Naive thymus-derived CD8-positive, alpha-beta T cell (primary cell): ENCODE results near the gene SYT9. TPM values are rescaled to one million over a fixed set of nuclear protein-coding genes. Genes with fewer than 3 reads are reported as not detected.
A peak's percentile ranks its signal among the peaks of the same experiment; 100 is the strongest.
"Not testable (repeated sequence)": the region's sequence is repeated elsewhere in the genome, so short reads cannot be mapped to it uniquely, and the experiment has no call there.

Experiments used
- ATAC-seq, 2 donors: fragments of 150-1000 bp; cut with Tn5 transposase in 1 of 2; sonication (Bioruptor Pico), chemical (Tn5 transposase) in 1 of 2; 1 replicate in 1 of 2; 2 replicates in 1 of 2; pipeline ENCODE4 v1.10.0; 2021; ENCODE audit warnings: mild to moderate bottlenecking in 2 of 2, moderate library complexity in 2 of 2
- POLR2A ChIA-PET: fragments of 350-600 bp; sonication (Branson Sonifier 250); formaldehyde crosslinking; loops from one replicate; lab custom pipeline; 2021; ENCODE audit warnings: antibody characterized with exemption; lab: Charles Lee
- DNase-seq, 10 donors: peaks; one replicate each; pipeline versions ENCODE4 v3.0.0 to v3.0.0-alpha.2; 2020 to 2022
- H3K27ac Mint-ChIP-seq, 10 donors: one replicate each; pipeline ENCODE4 v1.8.0; 2020 to 2022; ENCODE audit warnings: mild to moderate bottlenecking in 10 of 10, mixed read lengths in 10 of 10, moderate library complexity in 4 of 10, inconsistent platforms in 1 of 10
- H3K27me3 Mint-ChIP-seq, 5 donors: one replicate each; pipeline ENCODE4 v1.8.0; 2021 to 2022; ENCODE audit warnings: mixed read lengths in 5 of 5
- H3K36me3 Mint-ChIP-seq, 3 donors: one replicate each; pipeline ENCODE4 v1.8.0; 2020 to 2022; ENCODE audit warnings: mixed read lengths in 3 of 3, mild to moderate bottlenecking in 2 of 3, inconsistent platforms in 1 of 3
- H3K4me1 Mint-ChIP-seq, 4 donors: one replicate each; pipeline ENCODE4 v1.8.0; 2021 to 2022; ENCODE audit warnings: mixed read lengths in 4 of 4
- H3K4me3 Mint-ChIP-seq, 10 donors: one replicate each; pipeline ENCODE4 v1.8.0; 2020 to 2022; ENCODE audit warnings: mild to moderate bottlenecking in 10 of 10, mixed read lengths in 10 of 10, moderate library complexity in 6 of 10, inconsistent platforms in 1 of 10
- H3K9me3 Mint-ChIP-seq, 9 donors: one replicate each; pipeline ENCODE4 v1.8.0; 2020 to 2022; ENCODE audit warnings: mixed read lengths in 9 of 9, mild to moderate bottlenecking in 3 of 9, inconsistent platforms in 1 of 9, moderate library complexity in 1 of 9
- polyA plus RNA-seq, 3 donors: library from polyadenylated mRNA; unstranded; fragments of 300-500 nt; fragmentation: Illumina TruSeq; gene quantifications; one replicate each; pipeline ENCODE4 v1.2.3, GENCODE V29; 2021
- total RNA-seq, 8 experiments: library from RNA in 2 of 8; stranded (reverse) in 2 of 8; gene quantifications; one replicate each; pipeline ENCODE4 v1.2.3 and lab custom pipeline; 2021 to 2026

SYT9 gene
- total and polyA plus RNA-seq, 5 experiments from 2014 or later, result not detected

DNA sequence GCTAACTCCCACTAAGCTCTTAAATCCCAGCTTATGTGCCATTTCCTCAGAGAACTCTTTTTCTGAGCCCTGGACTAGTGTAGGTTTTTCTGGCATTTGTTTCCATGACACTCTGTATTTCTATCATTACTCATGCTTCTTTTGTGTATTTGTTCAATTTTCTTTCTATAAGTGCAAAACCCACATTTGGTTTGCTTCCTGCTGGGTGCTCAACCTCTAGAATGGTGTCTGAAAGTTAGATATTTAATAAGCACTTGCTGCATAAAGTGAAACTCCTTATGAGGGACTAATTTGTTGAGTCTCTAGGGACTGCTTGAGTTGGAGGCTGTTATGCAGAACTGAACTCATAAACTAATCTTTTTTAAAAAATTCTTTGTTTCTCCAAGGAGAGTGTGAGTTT, 68.6 kb downstream of the SYT9 start:
- Mint-ChIP-seq H3K27ac (no peak overlapping the region), H3K27me3 (peaks cover 0 to 9% (median 6%) of the 10 kb centered on the region in 5 donors), H3K4me3 (no peak overlapping the region), H3K36me3 (no peaks in the 10 kb centered on the region), H3K4me1 (no peaks in the 10 kb centered on the region), H3K9me3 (peaks cover 0 to 5% (median 0%) of the 10 kb centered on the region in 9 donors)
- DNase-seq (no peak), ATAC-seq (no peak)
- POLR2A ChIA-PET, result no interaction called here

DNA sequence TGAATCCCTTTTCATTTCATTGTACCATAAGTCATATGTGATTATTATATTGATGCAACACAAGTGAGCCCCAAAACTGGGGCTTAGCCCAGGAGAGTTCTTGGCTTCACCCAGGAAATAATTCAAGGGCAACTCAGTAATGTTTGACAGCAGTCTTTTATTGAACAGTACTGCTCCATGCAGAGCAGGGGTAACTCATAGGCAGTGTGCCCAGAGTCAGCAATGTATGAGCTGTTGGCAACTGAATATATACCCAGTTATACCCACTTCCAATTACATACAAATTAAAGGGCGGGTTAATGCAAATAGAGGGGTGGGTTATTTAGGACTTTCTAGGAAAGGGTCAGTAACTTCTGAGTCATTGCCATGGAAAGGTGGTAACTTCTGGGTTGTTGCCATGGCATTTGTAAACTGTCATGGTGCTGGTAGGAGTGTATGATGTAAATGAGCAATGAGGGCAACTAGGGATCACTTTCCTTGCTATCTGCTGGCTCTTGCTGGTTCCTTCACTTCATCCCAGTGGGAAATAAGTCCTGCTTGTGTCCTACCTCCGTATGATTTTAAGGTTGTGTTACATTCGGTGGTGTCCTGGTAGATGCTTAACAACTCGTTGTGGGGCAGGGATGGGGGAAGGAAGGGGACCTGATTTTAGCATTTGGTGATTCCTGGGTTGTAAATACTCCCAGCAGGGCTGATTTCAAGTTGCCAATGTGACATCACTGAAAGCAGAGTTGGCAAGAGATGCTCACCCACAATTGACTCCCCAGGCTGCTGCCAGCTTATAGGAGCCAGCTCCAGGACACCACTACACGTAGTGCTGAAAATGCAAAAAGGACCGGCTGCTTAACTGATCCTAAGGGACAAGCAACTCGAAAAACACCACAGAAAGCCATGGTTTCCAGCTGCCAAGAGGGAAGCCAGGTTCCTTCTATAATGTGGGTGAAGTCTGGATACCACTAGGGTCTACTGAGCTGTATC, 70.1 kb downstream of the SYT9 start:
- Mint-ChIP-seq H3K9me3 (peaks cover 0 to 2% (median 0%) of the 10 kb centered on the region in 9 donors), H3K27me3 (peaks cover 0 to 9% (median 4%) of the 10 kb centered on the region in 5 donors), H3K36me3 (no peaks in the 10 kb centered on the region), H3K4me1 (no peaks in the 10 kb centered on the region), H3K4me3 (no peak overlapping the region), H3K27ac (no peak overlapping the region)
- POLR2A ChIA-PET, result no interaction called here
- ATAC-seq, result no peak
- DNase-seq, result no peak

DNA sequence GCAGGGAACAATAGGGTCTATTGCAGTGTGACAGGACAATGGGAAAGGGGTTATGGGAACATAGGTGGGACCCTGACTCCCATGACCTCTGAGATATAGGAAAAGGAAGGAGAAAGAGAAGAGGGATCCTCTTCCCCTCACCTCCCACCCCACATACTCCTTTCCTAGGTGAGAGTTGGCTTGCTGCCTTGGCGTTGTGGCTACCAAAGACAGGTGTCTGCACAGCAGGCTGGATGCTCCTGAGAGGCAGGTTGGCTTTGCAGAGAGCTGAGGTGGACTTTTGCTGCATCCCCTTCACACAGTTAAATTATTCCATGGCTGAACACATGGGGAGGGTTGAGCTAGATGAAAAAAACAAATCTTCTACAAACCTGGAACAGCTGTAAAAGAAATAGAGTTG, 80.7 kb downstream of the SYT9 start:
- H3K9me3 Mint-ChIP-seq, result peaks cover 0 to 22% (median 0%) of the 10 kb centered on the region in 9 donors
- H3K4me3 Mint-ChIP-seq, result no peak overlapping the region
- peaks cover 6 to 25% (median 9%) of the 10 kb centered on the region in 5 donors for H3K27me3 Mint-ChIP-seq
- H3K4me1 Mint-ChIP-seq, result no peaks in the 10 kb centered on the region
- peaks cover 0 to 8% (median 0%) of the 10 kb centered on the region in 3 donors for H3K36me3 Mint-ChIP-seq
- H3K27ac Mint-ChIP-seq, result no peak overlapping the region
- ATAC-seq, result no peak
- POLR2A ChIA-PET, result no interaction called here
- DNase-seq, result no peak

DNA sequence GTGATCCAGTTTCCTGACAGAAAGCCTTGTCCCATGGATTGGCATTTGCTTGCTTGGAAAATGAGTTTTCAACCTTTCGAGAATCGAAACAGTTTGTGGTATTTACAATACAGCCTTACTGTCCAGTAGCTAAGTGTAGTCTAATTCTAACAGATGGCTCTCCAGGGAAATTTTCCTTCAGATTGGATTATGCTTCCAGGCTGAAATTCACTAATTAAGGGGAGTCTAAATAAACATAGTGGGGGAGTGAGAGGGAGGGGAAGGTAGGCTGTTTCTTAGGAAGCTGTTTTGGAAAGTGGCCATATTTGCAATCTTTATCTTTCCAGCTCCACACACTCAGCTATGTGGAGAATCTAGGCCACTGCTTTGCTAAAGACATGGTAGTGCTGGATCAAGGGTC, 81.3 kb downstream of the SYT9 start:
- ATAC-seq, result no peak
- DNase-seq, result no peak
- Mint-ChIP-seq H3K27me3 (peaks cover 6 to 27% (median 11%) of the 10 kb centered on the region in 5 donors), H3K4me3 (no peak overlapping the region), H3K27ac (no peak overlapping the region), H3K36me3 (peaks cover 0 to 8% (median 0%) of the 10 kb centered on the region in 3 donors), H3K4me1 (no peaks in the 10 kb centered on the region), H3K9me3 (peaks cover 0 to 22% (median 0%) of the 10 kb centered on the region in 9 donors)
- POLR2A ChIA-PET, result no interaction called here

DNA sequence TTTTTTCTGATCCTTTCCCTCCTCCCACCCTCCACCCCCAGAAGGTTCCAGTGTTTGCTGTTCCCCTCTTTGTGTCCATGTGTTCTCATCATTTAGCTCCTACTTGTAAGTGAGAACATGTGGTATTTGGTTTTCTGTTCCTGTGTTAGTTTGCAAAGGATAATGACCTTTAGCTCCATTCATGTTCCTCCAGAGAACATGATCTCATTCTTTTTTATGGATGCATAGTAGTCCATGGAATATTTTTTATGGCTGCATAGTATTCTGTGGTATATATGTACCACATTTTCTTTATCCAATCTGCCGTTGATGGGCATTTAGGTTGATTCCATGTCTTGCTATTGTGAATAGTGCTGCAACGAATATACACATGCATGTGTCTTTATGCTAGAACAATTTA, 83.7 kb downstream of the SYT9 start:
- Mint-ChIP-seq H3K36me3 (peaks cover 0 to 11% (median 0%) of the 10 kb centered on the region in 3 donors), H3K9me3 (peaks cover 0 to 30% (median 8%) of the 10 kb centered on the region in 9 donors), H3K27me3 (peaks cover 10 to 32% (median 15%) of the 10 kb centered on the region in 5 donors)
- H3K4me3 Mint-ChIP-seq, ATAC-seq, DNase-seq, H3K4me1 Mint-ChIP-seq, H3K27ac Mint-ChIP-seq, POLR2A ChIA-PET: not testable (repeated sequence)

DNA sequence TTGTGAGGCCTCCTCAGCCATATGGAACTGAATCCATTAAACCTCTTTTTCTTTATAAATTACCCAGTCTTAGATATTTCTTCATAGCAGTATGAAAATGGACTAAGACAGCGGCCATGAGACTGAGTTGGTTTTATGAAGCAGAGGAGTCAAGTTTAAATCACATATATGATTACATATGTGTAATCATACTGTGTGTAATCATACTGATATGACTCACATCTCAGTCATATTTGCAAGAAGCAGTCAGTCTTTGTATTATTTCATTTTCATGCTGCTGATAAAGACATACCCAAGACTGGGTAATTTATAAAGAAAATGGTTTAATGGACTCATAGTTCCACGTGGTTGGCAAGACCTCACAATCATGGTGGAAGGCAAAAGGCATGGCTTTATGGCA, 89.8 kb downstream of the SYT9 start:
- H3K36me3 Mint-ChIP-seq, result peaks cover 0 to 11% (median 0%) of the 10 kb centered on the region in 3 donors
- POLR2A ChIA-PET, result no interaction called here
- H3K4me3 Mint-ChIP-seq, result no peak overlapping the region
- peaks cover 15 to 59% (median 29%) of the 10 kb centered on the region in 5 donors for H3K27me3 Mint-ChIP-seq
- no peak overlapping the region for H3K27ac Mint-ChIP-seq
- peaks cover 0 to 19% (median 7%) of the 10 kb centered on the region in 9 donors for H3K9me3 Mint-ChIP-seq
- ATAC-seq, result no peak
- H3K4me1 Mint-ChIP-seq, result no peaks in the 10 kb centered on the region
- no peak for DNase-seq

DNA sequence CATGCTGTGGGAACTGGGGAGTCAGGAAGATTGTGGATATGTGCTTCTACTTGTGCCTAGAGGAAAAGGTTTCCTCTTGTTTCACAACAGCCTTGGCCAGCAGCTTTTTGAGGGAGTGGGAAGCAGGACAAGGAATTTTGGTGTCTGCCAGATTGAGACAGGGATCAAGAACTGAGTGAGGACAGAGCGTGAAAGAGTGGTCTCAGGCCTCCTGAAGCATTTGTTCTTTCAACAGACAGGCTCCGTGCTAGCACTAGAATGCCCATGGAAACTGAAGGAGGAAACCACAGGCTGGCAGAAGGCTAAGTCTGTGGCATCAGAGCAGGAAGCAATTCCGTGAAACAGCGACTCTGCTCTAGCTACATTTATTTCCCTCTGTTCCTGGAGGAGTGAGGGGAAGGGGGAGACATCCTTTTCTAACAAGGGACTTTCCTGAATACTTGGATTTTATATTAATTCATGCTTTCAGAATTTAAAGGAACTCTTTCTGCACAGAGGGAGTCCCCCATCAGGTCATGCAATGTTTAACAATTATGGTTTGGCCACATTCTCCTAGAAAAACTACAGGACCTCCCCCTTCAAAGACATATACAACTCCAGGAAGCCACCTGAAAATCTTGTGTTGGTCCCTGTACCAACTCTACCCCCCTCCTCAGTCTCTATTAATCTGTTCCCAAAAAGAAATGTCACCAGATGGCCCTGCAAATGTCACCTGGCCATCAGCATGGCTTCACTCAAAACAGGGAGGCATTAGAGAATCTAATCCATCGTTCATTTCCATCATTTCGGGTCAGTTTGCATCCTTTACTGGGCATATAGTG, 96.1 kb downstream of the SYT9 start:
- no peak overlapping the region for H3K4me3 Mint-ChIP-seq
- DNase-seq, result no peak
- peaks cover 13 to 50% (median 16%) of the 10 kb centered on the region in 5 donors for H3K27me3 Mint-ChIP-seq
- H3K36me3 Mint-ChIP-seq, result no peaks in the 10 kb centered on the region
- ATAC-seq, result no peak
- no peaks in the 10 kb centered on the region for H3K4me1 Mint-ChIP-seq
- POLR2A ChIA-PET, result no interaction called here
- H3K9me3 Mint-ChIP-seq, result peaks cover 0 to 10% (median 0%) of the 10 kb centered on the region in 9 donors
- no peak overlapping the region for H3K27ac Mint-ChIP-seq

DNA sequence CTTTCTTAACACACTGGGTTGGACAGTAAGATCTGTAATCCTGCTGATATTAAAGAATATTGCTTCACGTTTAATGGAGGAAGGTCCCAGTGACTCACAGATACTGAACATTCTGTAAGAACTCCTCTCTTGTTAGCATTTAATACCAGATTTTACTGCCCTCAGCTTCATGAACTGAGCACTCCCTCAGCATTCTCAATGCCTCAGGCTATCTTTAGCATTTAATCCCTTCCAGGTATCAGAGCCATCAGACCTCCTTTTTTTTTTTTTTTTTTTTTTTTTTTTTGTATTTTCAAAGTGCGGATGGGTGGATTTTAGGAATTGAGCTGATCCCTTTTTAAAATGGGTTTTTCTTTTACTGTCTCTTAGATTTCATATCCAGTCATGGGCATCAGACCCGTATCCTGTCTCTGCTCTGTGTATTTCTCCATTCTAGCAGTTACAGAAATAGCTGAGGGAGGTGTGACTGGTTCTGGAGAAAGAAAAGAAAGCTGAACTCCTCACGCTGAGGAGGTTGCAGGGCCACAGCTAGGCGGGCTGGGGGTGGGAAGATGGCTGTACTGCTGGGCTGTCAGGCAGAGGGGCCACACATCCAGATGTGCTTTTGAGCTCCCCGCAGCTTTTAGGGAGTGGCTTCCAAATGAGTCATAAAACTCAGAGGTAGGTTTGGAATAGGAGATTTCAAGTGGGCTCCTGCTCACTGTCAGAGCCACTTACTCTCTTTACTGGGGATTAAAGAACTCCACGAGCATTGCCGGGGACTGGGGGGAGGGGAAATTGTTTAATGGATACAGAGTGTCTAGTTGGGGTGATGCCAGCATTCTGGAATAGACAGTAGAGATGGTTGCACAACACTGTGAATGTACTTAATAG, 97.0 kb downstream of the SYT9 start:
- POLR2A ChIA-PET, result no interaction called here
- Mint-ChIP-seq H3K4me3 (no peak overlapping the region), H3K27me3 (peaks cover 13 to 48% (median 16%) of the 10 kb centered on the region in 5 donors), H3K27ac (no peak overlapping the region), H3K9me3 (peaks cover 0 to 5% (median 0%) of the 10 kb centered on the region in 9 donors), H3K36me3 (no peaks in the 10 kb centered on the region), H3K4me1 (no peaks in the 10 kb centered on the region)
- ATAC-seq, result no peak
- no peak for DNase-seq

DNA sequence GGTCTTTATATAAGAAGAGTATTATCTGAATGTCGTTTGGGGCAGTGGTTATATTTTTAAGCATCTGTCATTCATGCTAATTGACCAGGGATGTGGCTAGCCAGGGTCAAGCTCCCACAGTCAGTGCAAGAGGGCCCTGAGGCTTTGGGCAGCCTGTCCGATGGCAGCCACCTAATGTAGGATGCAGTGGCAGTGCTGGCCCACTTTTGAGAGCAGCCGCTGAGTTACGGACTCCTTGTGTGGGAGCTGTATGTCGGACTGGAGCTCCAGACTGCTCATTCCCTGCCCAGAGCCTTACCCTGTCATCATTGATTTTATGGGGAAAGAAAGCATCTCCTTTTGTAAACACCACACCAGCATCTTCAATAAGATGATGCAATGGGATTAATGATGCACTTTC, 99.5 kb downstream of the SYT9 start:
- no peak overlapping the region for H3K27ac Mint-ChIP-seq
- ATAC-seq, result no peak

DNA sequence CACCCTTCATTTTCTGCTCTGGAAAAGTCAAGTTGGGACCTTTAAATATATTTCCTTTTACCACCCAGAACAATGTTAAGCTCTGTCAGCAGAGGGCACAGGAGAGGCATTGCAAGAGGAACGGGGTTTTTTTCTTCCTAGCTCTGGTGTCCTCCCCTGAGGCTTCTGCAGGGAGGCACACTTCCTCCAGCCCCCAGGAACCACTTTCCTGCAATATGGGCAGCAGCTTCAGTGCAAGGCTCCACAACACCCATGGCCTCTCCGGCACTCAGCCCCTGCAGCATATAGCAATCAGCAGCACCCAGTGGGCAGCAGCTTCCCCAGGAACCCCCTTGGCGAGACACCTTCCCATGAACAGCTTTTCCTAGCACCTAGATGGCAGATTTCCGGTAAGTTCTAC, 101.4 kb downstream of the SYT9 start:
- DNase-seq (peak in 2 of 10 donors; percentile 4 to 8), ATAC-seq (no peak)
- no peak overlapping the region for H3K27ac Mint-ChIP-seq
- H3K36me3 Mint-ChIP-seq, result no peaks in the 10 kb centered on the region
- no peak overlapping the region for H3K4me3 Mint-ChIP-seq
- no peaks in the 10 kb centered on the region for H3K9me3 Mint-ChIP-seq
- H3K4me1 Mint-ChIP-seq, result no peaks in the 10 kb centered on the region
- POLR2A ChIA-PET, result no interaction called here
- H3K27me3 Mint-ChIP-seq, result peaks cover 5 to 13% (median 7%) of the 10 kb centered on the region in 5 donors

More for the DNA sequence above, 99.5 kb downstream of the SYT9 start:
- Mint-ChIP-seq H3K4me1 (no peaks in the 10 kb centered on the region), H3K4me3 (no peak overlapping the region), H3K36me3 (no peaks in the 10 kb centered on the region), H3K9me3 (no peaks in the 10 kb centered on the region), H3K27me3 (peaks cover 5 to 22% (median 10%) of the 10 kb centered on the region in 5 donors)
- no peak for DNase-seq
- POLR2A ChIA-PET, result no interaction called here

DNA sequence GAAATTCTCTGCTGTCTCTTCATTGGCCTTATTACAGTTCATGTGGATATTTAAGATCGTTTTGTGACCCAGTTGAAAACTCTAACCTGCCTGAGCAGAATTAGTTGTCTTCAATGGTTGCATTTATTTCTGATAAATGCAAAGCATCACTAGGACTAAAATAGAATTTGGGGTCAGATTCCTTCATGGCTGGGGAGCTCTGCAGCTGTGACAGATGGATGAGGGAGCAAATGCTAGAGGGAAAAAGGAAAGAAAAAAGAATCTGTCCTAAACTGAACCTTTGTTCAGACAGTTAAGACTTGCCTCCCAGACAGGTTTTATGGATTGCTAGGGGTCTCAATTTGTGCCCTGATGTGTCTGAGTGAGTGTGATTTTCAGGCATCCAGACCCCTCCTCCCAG, 113.0 kb downstream of the SYT9 start:
- ATAC-seq, result no peak
- DNase-seq, result no peak
- peaks cover 0 to 5% (median 0%) of the 10 kb centered on the region in 3 donors for H3K36me3 Mint-ChIP-seq
- H3K4me1 Mint-ChIP-seq, result no peaks in the 10 kb centered on the region
- H3K9me3 Mint-ChIP-seq, result peaks cover 0 to 9% (median 0%) of the 10 kb centered on the region in 9 donors
- H3K27me3 Mint-ChIP-seq, result peaks cover 0 to 7% (median 0%) of the 10 kb centered on the region in 5 donors
- POLR2A ChIA-PET, result no interaction called here
- H3K4me3 Mint-ChIP-seq, result no peak overlapping the region
- H3K27ac Mint-ChIP-seq, result no peak overlapping the region

DNA sequence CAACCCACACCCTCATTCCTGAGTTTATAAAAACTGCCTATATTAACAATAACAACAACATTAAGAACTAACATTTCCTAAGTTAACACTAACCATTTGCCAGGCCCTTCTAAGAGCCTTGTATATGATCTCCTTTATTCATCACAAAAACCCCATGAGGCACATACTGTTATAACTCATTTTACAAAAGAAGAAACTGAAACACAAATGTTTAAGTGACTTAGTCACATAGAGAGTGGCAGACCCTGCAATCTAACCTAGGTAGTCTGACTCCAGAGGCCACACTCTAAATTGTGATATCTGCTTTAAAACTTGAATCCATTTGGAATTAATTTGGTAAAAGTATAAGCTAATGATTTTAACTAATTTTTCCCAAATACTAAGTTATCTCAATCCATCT, 116.1 kb downstream of the SYT9 start:
- no peak overlapping the region for H3K4me3 Mint-ChIP-seq
- H3K27me3 Mint-ChIP-seq, result peaks cover 0 to 11% (median 6%) of the 10 kb centered on the region in 5 donors
- peaks cover 0 to 13% (median 10%) of the 10 kb centered on the region in 9 donors for H3K9me3 Mint-ChIP-seq
- POLR2A ChIA-PET, result no interaction called here
- no peak overlapping the region for H3K27ac Mint-ChIP-seq
- DNase-seq (no peak), ATAC-seq (no peak)
- peaks cover 0 to 8% (median 2%) of the 10 kb centered on the region in 3 donors for H3K36me3 Mint-ChIP-seq
- H3K4me1 Mint-ChIP-seq, result no peaks in the 10 kb centered on the region
